HuH-7.5 (cell line): ENCODE measurements around the gene SF3A1.
"Not testable (repeated sequence)": the region's sequence is repeated elsewhere in the genome, so short reads cannot be mapped to it uniquely, and the experiment has no call there.

Experiments used
- DNase-seq: peaks from one replicate; pipeline ENCODE4 v3.0.0; 2011; ENCODE audit warnings: low spot score

Gene SF3A1

DNA sequence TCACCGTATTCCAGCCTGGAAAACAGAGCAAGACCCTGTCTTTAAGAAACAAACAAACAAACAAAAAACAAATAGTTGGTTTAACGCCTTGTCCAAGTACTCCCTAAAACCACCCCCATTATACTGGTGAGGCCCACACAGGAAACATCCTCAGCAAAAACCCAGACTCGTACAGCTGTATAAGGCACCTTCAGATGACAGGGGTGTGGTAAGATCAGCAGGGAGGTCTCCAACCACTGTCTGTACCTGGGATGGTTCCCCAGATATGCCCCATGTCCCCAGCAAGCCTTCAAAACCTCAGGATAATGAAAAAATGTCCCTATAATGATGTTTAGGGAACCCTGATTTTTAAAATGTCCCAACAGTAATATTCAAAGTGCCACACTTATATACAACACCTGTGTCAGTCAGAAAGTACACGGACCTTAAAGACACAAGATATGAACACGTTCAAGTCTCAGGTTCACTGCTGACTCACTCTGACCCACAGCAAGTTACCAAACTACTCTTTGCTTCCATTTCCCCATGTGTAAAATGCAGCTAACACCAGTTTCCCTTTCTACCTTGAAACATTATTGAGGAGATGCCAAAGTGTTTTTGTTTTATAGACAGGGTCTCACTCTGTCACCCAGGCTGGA lies 9.3 kb downstream of the SF3A1 start:
- no peak for DNase-seq

DNA sequence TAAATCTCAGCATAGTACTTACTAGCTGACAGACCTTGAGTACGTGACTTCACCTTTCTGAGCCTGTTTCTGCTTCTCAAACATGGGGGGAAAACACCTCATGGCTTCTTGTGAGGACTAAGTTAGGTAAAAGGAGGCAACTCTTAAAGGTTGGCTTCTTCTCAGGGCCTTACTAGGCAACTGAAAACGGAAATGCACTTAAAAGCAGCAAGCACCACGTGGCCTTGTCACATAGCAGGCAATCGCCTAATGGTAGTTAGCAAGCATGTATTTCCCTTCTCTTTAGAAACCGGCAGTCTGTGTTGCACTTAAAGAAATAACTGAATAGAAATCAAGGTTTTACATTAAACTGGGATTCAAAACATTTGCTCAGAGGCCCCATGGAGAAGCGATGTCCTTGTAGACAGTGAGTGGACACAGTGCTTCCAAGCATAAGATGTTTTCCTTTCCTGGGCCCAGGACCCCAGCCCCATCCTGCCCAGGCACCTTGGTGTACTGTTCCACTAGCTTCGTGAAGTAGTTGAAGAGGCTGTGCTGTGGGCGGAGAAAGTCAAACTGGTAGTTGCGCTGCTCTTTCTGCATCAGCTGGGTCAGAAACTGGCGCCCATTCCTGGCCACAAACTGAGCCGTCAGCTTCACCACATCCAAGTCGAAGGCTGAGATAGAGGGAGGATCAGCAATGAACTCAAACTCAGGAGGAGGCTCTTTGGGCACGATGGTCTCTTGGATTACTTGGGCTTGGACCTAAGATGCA lies 12.1 kb downstream of the SF3A1 start:
- no peak for DNase-seq

DNA sequence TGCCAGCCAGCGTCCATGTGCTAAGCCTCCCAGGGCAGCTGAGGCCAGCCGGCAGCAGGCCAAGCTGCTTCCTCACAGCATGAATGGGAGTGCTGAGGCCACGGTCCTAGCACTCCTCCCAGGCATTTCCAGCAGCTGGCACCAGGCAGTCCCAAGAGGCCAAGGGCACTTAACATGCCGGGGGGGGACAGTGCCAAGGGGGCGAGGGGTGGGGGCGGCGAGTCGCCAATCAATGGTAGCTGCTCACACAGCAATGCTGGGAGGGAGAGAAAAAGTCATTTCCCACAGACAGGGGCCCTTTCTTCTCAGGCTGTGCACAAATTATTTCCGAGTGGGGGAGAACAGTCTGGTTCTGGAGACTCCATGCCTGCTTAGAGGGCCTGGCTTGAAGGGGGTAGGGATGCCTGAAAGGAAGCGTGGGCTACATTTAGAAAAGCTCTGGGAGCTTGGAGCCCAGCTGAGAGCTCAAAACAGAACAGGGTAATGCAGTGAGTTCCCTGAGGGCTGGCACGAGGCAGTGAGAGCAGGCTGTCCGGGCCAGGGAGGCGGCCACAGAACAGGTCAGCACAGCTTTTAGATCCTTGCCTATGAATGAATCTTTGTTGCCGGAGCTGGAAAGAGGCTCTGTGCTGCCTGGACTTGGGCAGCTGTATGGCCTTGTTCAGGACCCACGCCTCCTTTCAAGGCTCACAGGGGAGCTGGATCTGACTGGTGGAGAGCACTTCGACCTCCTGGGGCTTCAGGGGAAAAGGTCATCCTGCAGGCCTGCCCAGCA lies 15.6 kb downstream of the SF3A1 start:
- no peak for DNase-seq

DNA sequence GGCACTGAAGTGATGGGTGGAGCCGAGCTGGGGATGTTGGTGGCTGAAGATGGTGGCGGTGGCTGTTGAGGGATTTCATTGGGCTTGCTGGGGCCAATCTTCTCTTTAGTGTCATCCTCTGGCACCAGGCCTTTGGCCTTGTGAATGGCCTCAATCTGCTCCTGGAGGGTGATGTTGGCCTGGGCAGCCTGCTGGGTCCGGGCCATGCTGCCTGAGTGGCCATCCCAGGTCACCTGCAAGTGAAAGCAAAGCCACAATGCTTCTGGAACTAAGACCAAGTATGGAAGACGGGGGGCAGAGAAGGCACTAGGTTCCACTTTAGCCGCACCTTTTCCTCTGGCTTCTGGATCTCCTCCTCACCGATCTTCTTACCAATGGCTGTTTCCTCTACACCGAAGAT lies 17.9 kb downstream of the SF3A1 start:
- DNase-seq = no peak

DNA sequence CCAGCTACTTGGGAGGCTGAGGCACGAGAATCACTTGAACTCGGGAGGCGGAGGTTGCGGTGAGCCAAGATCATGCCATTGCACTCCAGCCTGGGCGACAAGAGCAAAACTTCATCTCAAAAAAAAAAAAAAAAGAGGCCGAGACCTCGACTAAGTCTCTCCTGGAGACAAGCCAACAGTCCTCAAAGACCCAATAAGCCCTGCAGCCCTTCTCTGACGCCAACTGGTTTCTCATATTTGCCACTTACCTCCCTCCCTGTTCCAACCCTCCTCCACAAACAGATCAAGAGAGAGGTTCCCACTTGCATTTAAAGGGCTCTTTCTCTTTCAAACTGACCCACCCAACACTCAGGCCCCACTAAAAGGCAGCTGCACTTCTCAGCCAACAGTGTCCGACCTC lies 18.4 kb downstream of the SF3A1 start:
- DNase-seq = not testable (repeated sequence)

DNA sequence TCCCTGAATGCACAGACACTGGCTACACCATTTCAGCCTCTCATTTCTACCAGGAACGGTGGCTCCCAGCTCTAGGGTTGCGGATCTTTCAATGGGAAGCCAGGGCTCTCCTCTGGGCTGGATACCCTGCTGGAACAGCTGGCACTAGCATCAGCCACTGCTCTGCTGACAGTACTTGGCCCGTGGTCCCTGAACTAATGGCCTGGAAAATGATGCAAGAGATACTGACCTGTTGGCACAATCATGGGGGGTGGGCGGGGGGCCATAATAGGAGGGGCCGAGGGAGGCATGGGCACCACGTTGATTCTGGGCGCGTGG lies 19.3 kb downstream of the SF3A1 start:
- no peak for DNase-seq

DNA sequence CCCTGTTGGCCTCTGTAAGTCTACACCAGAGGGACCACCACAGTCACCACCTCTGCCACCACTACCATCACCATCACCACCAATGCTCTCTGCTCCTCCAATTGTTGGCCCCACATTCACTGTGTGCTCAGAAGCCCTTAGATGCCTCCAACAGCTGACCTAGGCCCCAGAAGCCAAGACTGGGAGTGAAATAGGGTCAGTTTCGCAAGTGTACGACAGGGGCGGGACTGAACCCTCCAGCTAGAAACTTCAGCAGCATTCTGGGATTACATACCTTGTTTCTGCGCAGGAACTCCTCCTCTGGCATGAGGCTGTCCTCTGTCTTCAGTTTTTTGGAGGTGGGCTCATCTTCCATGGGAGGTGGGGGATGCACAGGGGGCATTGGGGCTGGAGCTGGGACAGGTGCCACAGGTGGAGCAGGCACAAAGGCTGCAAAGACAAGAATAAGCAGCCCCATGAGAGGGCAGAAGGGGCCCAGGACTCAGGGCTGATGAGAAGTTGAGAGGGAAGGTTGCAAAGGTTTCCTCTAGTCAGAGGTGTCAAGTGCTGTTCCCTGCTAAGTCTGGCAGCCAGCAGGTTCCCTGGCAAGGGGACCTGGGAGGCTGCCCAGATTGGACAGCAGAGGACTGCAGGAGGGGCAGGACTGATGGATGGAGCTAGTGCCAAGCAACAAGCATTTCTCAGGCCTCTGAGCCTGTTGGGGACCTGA lies 19.8 kb downstream of the SF3A1 start:
- DNase-seq = no peak

DNA sequence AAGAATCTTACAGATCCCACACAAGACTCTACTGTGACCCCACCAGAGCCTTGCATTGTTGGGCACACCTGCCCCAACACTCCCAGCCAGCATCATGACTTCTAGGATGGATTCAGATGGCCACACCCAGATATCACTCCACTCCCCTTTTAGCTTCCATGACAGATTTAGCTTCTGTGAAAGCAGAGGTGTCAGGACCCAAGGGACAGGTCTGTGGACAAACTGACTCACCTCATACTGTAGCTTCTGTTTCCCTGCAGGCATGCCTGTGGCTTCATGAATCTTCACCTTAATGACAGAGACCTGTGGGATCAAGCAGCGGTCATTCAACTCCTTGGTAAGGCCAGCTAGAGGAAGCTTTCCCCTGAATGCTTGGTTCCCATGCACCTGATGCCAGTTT lies 21.5 kb downstream of the SF3A1 start:
- no peak for DNase-seq

DNA sequence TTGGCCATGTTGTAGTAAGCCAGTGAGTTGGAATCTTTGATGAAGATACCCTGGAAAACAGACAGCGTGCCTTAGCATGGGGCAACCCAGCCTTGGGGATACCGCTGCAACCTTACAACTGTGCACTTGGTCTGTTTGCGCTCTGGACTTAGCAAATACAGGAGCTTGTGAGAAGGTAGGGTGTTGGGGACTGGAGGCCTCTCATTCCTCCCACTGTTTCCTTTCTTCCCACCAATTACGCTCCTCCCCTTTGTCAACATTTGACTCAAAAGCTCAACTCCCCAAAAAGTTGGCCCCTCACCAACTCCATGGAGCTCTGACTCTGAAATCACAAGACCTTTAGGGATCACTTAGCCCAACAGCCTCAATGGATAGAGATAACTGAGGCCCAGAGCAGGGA lies 22.0 kb downstream of the SF3A1 start:
- no peak for DNase-seq

DNA sequence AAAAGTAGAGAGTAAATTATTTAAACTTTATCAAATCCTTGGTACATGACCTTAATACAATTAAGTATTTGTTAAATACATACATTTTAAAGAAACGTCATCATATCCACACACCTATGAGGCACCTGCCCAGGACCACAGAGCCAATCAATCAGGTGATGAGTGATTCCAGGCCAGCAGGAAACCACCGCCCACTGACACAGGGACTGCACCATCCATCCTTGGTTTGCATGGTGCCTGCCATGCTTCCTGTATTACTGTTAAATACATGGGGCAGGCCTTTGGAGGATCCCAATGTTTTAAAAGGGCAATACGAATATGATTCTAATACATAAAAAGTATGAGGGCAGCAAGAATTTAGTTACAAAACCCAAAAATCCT lies 23.0 kb downstream of the SF3A1 start:
- no peak for DNase-seq

DNA sequence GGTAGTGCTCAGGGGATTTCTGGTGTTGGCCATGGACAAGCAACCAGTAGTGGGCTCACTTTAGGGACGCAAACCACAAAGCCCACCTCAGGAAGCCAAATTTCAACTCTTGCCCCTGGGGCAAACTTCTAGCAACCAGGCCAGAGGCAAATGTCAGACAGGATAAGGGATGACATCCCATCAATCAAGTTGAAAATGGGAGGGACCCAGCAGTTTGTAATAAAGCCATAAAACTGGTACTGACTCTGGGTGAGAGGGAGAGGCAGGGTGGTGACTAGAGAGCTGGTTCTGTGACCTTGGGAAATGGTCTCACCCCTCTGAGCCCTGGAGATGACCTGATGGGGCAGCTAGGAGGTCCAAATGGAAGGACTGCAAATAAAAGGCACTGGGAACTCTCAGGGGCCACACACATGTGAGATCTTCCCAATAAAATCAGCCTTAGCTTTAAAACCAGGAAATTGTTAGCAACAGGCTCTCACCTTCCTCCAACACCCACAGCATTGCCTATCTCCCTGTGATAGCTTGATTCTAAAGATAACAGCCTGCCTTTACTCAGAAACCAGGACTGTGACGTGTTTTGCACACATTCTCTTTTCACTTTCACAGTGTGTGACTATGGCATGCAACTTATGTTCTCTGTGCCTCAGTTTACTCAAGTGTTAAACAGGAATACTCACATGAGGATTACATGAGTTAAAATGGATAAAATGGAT lies 23.5 kb downstream of the SF3A1 start:
- no peak for DNase-seq

DNA sequence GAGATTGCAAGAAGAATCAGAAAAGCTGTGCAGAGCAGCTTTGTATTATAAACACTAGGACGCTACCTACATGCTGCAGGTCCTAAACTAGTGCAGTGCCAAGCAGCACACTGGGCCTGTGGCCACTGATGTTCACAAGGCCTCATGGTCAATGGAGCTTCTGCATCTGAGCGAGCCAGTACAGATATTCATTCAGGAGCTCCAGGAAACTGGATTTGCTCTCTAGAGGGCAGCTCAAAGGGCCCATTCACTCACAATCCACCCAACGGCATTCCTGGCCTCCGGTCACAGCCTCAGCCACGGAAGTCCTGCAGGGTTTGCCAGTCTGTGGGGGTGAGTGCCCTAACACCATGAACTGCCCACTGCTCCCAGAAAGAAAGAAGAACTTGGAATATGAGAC lies 24.1 kb downstream of the SF3A1 start:
- DNase-seq = no peak

DNA sequence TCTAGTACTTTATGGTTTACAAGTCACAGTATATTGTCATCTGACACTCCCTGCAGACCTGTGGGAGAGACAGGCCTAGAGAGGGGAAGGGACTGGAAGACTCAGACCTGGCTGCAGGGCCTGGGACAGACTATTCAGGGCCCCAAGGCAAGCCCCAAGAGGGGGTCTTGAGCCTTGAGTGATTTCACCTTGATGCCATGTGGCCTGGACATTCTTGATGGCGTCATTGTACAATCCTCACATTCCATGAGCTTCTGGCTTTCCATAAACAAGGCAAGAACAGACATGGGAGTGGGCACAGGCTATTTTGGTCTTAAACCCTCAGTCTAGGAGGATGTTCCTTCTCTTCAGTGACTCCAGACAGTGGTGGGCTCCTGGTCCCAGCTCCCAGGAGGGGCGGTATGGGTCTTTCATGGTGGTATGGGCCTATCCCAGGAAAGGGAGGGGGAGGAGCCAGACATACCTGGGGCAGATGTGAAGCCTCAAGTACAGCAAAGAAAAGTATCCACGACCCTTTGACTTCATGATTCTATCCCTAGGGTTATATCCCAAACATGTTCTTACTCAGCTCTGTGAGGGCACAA lies 28.1 kb downstream of the SF3A1 start:
- DNase-seq = no peak

DNA sequence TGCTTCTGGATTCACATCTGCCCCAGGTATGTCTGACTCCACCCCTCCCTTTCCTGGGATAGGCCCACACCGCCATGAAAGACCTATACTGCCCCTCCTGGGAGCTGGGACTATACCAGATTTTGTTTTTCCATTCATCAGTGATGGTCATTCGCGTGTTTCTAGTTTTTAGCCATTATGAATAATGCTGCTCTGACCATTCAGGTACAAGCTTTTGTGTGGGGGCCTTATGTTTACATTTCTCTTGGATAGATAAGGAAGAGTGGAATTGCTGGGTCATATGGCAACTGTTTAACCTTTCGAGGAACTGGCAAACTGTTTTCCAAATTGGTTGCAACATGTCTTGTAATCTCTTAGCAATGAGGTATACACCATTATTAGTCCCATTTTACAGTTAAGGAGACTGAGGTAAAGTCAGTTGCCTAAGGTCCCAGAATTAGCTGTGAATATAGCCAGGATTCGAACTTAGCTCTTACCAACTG lies 28.8 kb downstream of the SF3A1 start:
- DNase-seq = peak; percentile 42

DNA sequence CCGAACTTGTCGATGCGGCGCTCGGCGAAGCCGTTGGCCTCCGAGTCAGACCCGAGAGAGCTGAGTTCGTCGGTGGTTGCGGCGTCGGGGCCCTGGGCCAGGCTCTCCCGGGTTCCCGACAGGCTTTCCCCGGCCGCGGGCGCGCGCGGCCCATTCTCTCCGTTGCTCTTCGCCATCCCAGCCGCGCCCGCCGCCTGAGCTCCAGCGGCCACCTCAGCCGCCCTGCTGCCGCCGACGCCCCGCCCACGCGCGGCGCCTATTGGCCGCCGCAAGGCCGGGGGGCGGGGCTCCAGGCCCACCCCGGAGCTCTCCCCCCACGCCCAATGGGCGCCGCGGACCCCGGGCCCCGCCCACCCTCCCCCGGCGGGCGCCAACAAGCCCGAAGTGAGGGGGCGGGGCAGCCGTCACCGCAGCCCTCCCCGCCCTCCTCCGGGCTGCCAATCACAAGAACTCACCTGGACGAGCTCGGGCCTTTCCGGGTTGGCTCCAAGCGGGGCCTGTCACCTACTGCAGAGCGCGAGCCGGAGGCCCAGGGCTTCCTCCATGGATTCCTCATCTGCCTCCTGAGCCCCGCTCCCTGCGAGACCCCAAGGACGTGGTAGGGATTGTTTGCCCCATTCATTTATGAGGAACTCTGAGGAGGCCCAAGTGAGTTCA lies 29.9 kb downstream of the SF3A1 start, which contains the start of gene TBC1D10A:
TBC1D10A (minus strand) TSS at position 236 of the 657 bp plus-strand sequence; CDS start at position 176, 60 bp downstream.
- DNase-seq = peak; percentile 93

DNA sequence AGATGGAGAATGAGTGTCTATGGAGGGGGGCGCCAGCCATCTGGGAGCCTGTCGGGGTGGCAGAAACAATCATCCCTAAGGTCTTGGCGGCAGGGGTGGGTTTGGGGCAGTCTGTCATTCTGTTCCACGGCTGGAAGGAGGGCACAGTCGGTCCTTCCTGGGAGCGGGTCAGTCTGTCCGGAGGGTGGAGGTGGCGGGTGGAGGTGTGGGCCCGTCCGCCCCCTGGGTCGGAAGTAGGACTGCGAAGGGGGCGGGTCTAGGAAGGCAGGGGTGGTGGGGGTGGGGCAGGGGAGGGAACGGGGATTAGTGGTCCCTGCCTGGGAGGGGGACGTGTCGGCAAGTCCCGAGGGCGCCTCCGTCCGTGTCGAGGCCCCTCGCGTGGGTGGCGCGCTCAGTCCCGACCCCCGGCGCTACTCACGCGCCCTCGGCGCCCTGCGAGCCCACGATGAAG lies 30.4 kb downstream of the SF3A1 start:
- DNase-seq = peak; percentile 43

DNA sequence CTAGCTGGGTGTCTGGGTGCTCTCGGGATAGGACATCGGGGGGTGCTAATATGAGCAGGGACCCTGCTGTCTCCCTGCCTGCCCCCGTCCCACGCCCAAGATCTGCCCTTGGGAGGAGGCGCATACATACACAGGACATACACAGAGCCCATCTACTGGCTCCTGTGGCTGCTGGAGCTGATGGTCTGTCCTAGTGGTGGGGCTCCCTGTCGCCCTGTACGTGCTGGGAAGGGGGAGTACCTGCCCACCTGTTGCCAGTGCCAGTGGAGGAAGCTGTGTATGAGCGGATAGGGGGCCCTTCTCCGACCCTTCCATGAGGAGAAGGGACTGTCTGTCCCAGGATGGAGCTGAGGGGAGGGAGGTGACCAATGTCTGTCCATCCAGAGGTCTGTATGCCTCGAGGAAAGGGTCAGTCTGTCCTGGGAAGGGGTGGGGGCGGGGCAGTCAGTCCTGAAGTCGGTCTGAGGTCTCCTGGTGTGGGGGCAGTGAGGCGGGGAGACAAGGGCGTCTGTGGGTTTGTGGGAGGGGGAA lies 30.9 kb downstream of the SF3A1 start:
- no peak for DNase-seq

DNA sequence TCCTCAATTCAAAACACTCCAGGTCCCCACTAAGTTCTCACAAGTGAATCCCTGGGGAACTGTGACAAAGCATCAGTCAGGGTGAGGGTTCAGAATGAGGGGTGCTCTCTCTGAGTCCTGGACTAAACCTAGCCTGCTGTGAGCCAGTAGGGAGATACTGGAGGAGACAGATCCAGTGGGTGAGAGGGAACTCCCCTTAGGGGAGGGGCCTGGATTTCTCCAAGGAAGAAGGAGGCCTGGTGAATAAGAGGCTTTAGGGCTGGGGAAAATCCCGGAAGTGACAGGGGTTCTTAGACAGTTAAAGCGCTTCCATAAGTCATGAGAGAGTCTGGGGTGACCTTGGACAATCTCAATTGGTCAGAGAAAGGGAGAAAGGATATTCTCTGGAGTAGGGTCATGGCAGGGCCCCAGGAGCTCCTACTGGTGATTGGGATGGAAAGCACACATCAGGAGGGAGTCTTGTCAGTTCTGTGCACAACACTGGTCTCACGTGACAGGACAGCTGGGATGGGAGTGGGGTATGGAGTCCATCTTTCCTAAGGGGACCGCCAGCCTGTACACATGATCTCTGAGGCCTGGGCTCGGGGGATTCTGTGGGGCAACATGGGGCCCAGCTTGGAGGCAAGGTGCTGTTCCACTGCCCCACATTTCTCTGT lies 31.5 kb downstream of the SF3A1 start:
- no peak for DNase-seq

DNA sequence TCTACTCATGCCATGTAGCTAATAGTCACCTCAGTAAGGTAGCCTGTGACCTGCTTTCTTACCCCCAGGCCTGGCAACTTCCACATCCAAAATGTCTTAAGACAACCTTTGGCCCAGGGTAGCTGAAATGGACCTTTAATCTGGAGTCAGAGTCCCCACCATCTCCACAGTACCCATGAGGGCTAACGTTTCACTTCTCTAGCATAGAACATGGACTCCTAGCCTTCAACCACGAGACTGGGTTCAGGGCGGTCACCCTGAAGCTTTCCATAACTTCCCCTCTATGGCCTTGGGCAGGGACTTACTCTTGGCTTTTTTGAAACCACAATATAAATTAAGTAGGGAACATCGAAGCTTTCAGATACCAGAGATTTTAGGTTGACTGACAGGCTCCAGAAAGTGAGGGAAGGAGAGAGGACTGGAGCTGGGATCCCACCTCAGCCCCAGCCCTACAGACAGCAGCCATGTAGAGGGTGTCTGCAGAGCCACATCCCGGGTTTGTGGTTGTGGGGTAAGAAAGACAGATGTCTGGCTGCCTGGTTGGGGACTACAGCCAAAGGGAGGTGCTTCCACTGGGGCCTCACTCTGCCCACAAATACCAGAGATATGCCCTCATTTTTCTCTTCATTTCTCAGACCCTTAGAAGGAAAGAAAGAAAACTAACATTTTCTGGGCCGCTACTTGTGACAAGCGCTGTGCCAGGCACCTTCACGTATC lies 32.5 kb downstream of the SF3A1 start:
- DNase-seq = no peak
